Stimulated activated effector memory CD8-positive, alpha-beta T cell treated with anti-CD3 and anti-CD28 coated beads, Interleukin-12 subunit alpha, Interleukin-12 subunit beta, amount 100 ng/mL, for 72 hours (primary cell): Measurements from ENCODE around the gene DNASE1L3.
A peak's percentile ranks its signal among the peaks of the same experiment; 100 is the strongest.

Experiments
- ATAC-seq: fragments of 150-1000 bp; cut with Tn5 transposase; 2 replicates; pipeline ENCODE4 v1.10.0; 2021
- DNase-seq, 2 donors: peaks; one replicate each; pipeline ENCODE4 v3.0.0; 2021 to 2022; ENCODE audit warnings: low spot score in 2 of 2
- H3K27ac Mint-ChIP-seq: one replicate; pipeline ENCODE4 v1.8.0; 2022; ENCODE audit warnings: mild to moderate bottlenecking, mixed read lengths
- H3K36me3 Mint-ChIP-seq: one replicate; pipeline ENCODE4 v1.8.0; 2022; ENCODE audit warnings: mild to moderate bottlenecking, mixed read lengths
- H3K4me1 Mint-ChIP-seq: one replicate; pipeline ENCODE4 v1.8.0; 2022; ENCODE audit warnings: mixed read lengths
- H3K4me3 Mint-ChIP-seq: one replicate; pipeline ENCODE4 v1.8.0; 2022; ENCODE audit warnings: mild to moderate bottlenecking, mixed read lengths
- H3K9me3 Mint-ChIP-seq: one replicate; pipeline ENCODE4 v1.8.0; 2022; ENCODE audit warnings: mixed read lengths

The DNASE1L3 gene

GRCh38 chr3:58180099-58180880 lies 30.5 kb downstream of the DNASE1L3 start:
- no peak for DNase-seq
- Mint-ChIP-seq H3K4me3 (no peak overlapping the region), H3K9me3 (no peaks in the 10 kb centered on the region), H3K4me1 (peaks cover 19% of the 10 kb centered on the region), H3K27ac (no peak overlapping the region), H3K36me3 (no peaks in the 10 kb centered on the region)
- no peak for ATAC-seq

- no peak for ATAC-seq
- no peaks in the 10 kb centered on the region for H3K9me3 Mint-ChIP-seq
- H3K4me3 Mint-ChIP-seq = no peak overlapping the region
- DNase-seq = no peak
- H3K27ac Mint-ChIP-seq = no peak overlapping the region
- peaks cover 19% of the 10 kb centered on the region for H3K4me1 Mint-ChIP-seq
- no peaks in the 10 kb centered on the region for H3K36me3 Mint-ChIP-seq
These were observed 31.3 kb downstream of the DNASE1L3 start for GRCh38 chr3:58179235-58180098.

DNA sequence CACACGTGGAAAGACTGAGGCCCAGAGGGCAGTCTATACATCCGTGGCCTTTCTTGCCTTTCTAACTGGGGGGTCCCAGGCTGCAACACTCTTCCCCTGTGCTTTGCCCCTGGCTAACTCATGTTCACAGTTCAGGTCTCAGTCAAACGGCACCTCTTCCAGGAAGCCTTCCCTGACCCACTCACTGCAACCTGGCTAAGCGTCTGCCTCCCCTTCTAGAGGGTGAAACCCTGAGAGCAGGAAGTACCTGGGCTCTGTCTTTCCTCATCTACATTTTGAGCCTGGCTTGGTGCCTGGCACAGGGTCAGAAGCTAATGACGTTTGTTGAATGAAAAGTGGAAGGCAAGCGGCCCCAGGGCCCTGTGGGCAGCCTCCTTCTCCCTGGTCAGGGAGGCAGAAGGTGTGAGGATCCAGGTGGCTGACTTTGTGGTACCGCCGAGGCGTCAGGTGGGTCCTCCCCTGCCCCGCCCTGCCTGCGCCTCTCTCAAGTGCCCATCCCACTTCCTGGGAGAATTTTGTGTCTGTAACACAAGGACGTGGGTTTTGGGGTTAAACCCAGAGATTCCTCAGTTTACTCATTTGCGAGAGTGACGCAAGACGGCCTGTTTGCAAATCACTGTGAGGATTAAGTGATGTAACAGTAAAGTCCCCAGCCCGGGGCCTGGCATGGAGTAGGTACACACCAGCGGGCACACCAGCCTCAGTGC lies 32.1 kb downstream of the DNASE1L3 start:
- no peaks in the 10 kb centered on the region for H3K9me3 Mint-ChIP-seq
- H3K4me3 Mint-ChIP-seq = peak overlapping the region; percentile 59
- no peaks in the 10 kb centered on the region for H3K36me3 Mint-ChIP-seq
- no peak overlapping the region for H3K27ac Mint-ChIP-seq
- peak; percentile 27 for ATAC-seq
- peaks cover 19% of the 10 kb centered on the region for H3K4me1 Mint-ChIP-seq
- peak in 1 of 2 donors; percentile 61 for DNase-seq

DNA sequence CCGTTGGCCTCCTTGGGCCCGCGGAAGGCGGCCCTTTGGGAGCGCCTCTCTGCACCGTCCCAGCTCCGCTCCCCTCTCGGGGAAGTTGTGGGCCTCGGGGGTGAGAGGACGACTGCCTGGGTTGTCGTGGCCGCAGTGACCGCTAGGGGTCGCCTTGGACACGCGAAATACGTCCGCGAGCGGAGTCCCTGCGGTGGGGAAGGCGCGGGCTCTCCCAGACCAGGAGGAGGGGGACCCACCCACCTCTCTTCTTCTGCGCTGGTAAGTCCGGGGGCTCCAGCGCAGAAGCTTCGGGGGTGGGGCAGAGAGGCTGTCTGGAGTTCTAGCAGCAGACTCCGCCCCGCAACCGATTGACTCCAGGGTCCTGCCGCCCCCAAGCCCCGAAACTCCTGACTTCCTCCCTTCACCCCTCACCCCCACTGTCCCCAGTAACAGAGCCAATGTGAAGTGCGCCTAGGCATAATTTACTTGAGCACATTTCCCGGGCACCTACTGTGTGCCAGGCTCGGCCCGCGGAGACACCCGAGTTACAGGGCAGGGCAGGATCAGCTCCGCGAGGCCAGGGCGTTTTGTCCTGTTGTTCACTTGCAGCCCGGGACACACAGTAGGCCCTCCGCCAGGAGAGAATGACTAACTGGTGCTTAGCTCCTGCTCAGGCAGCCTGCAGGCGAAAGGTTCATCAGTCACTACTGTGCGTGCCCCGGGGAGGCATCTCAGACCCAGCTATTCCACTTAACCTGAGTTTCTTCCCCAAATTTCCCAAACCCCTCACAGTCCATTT lies 32.8 kb downstream of the DNASE1L3 start:
- peaks cover 19% of the 10 kb centered on the region for H3K4me1 Mint-ChIP-seq
- H3K27ac Mint-ChIP-seq = no peak overlapping the region
- H3K36me3 Mint-ChIP-seq = no peaks in the 10 kb centered on the region
- DNase-seq (peak; percentile 88 to 96), ATAC-seq (peak; percentile 86)
- peak overlapping the region; percentile 59 for H3K4me3 Mint-ChIP-seq
- H3K9me3 Mint-ChIP-seq = no peaks in the 10 kb centered on the region

DNA sequence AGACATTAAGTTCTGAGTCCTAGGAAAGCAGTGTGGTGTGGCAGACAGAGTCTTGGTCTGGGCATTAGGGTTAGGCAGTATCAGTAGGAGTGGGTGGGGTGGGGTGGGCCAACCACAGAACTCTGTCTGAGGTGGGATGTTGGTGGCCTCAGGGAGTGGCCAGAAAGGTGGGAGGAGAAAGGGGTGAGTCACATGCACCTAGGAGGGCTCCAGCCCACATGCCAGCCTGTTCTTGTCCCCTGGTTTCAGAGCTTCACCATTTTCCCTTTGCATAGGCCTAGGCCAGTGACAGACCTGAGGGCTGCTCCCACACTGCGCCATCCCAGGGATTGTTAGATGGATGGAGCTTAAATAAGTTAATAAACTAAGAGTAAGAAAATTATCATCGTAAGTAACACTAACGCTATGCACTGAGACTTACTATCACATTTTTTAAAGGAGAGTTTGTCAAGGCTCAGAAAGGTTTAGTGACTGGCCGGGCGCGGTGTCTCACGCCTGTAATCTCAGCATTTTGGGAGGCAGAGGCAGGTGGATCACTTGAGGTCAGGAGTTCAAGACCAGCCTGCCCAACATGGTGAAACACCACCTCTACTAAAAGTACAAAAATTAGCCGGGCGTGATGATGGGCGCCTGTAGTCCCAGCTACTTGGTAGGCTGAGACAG lies 33.8 kb downstream of the DNASE1L3 start:
- peaks cover 19% of the 10 kb centered on the region for H3K4me1 Mint-ChIP-seq
- H3K27ac Mint-ChIP-seq = no peak overlapping the region
- no peak for ATAC-seq

DNA sequence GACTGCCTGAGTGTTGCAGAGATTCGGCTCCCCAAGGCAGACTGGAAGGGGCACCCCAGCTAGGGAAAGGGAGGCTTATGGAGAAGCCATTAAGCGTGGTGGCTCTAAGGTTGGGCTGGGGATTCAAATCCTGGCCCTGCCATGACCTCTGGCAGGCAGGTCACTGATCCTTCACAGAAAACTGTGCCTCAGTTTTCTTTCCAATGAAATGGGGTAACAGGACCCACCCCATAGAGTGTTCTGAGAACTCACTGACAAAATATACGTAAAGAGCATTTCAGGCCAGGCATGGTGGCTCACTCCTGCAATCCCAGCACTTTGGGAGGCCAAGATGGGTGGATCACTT lies 34.6 kb downstream of the DNASE1L3 start:
- Mint-ChIP-seq H3K27ac (no peak overlapping the region), H3K9me3 (no peaks in the 10 kb centered on the region), H3K36me3 (no peaks in the 10 kb centered on the region), H3K4me3 (no peak overlapping the region), H3K4me1 (peaks cover 19% of the 10 kb centered on the region)
- ATAC-seq (no peak), DNase-seq (no peak)

More for the DNA sequence above, 33.8 kb downstream of the DNASE1L3 start:
- H3K36me3 Mint-ChIP-seq = no peaks in the 10 kb centered on the region
- peak overlapping the region; percentile 59 for H3K4me3 Mint-ChIP-seq
- DNase-seq = no peak
- H3K9me3 Mint-ChIP-seq = no peaks in the 10 kb centered on the region

- no peak overlapping the region for H3K4me3 Mint-ChIP-seq
- no peak overlapping the region for H3K27ac Mint-ChIP-seq
- H3K36me3 Mint-ChIP-seq = no peaks in the 10 kb centered on the region
- no peak for DNase-seq
- peaks cover 19% of the 10 kb centered on the region for H3K4me1 Mint-ChIP-seq
- ATAC-seq = no peak
- no peaks in the 10 kb centered on the region for H3K9me3 Mint-ChIP-seq
These were observed 35.2 kb downstream of the DNASE1L3 start for GRCh38 chr3:58175437-58176184.

DNA sequence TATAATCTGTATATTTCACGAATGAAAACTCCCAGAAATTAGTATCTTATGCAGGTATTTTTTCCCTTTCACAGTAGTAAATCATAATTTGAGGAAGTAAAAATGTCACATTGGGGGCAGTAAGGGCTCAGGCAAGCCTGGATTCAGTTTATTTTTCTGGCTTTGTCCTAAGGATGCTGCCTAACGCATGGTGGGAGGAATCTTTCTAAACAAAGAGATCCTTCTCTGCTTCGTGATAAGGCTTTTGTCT lies 35.7 kb downstream of the DNASE1L3 start:
- ATAC-seq = no peak
- Mint-ChIP-seq H3K36me3 (no peaks in the 10 kb centered on the region), H3K4me3 (no peak overlapping the region), H3K4me1 (peaks cover 19% of the 10 kb centered on the region), H3K9me3 (no peaks in the 10 kb centered on the region), H3K27ac (no peak overlapping the region)
- DNase-seq = no peak

- DNase-seq (no peak), ATAC-seq (peak; percentile 19)
- H3K36me3 Mint-ChIP-seq = no peaks in the 10 kb centered on the region
- H3K4me1 Mint-ChIP-seq = peaks cover 16% of the 10 kb centered on the region
- H3K4me3 Mint-ChIP-seq = no peak overlapping the region
- no peak overlapping the region for H3K27ac Mint-ChIP-seq
- H3K9me3 Mint-ChIP-seq = no peaks in the 10 kb centered on the region
These were observed 36.9 kb downstream of the DNASE1L3 start for GRCh38 chr3:58173669-58174398.

GRCh38 chr3:58173029-58173668 lies 37.6 kb downstream of the DNASE1L3 start:
- no peaks in the 10 kb centered on the region for H3K36me3 Mint-ChIP-seq
- no peaks in the 10 kb centered on the region for H3K9me3 Mint-ChIP-seq
- DNase-seq = no peak
- H3K27ac Mint-ChIP-seq = peak overlapping the region; percentile 48
- H3K4me3 Mint-ChIP-seq = no peak overlapping the region
- peaks cover 9% of the 10 kb centered on the region for H3K4me1 Mint-ChIP-seq
- ATAC-seq = no peak

- no peaks in the 10 kb centered on the region for H3K4me1 Mint-ChIP-seq
- no peak overlapping the region for H3K4me3 Mint-ChIP-seq
- no peak overlapping the region for H3K27ac Mint-ChIP-seq
These were observed 39.6 kb downstream of the DNASE1L3 start for GRCh38 chr3:58171126-58171525.

DNA sequence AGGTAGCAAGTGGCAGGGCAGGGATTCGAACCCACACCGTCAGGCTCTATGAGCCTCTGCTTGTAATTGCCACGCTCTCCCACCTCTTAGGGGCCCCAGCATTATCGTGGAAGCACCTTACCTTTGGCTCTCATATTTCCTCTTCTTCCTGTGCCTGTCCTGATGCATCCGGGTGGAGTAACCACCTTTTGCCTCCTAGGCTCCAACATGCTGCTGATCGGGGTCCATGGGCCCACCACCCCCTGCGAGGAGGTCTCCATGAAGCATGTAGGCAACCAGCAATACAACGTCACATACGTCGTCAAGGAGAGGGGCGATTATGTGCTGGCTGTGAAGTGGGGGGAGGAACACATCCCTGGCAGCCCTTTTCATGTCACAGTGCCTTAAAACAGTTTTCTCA lies 40.4 kb downstream of the DNASE1L3 start:
- ATAC-seq (no peak), DNase-seq (no peak)
- Mint-ChIP-seq H3K9me3 (no peaks in the 10 kb centered on the region), H3K27ac (no peak overlapping the region), H3K4me3 (no peak overlapping the region), H3K4me1 (no peaks in the 10 kb centered on the region), H3K36me3 (no peaks in the 10 kb centered on the region)

More at GRCh38 chr3:58171126-58171525, 39.6 kb downstream of the DNASE1L3 start:
- H3K9me3 Mint-ChIP-seq = no peaks in the 10 kb centered on the region
- DNase-seq (no peak), ATAC-seq (no peak)
- H3K36me3 Mint-ChIP-seq = no peaks in the 10 kb centered on the region

DNA sequence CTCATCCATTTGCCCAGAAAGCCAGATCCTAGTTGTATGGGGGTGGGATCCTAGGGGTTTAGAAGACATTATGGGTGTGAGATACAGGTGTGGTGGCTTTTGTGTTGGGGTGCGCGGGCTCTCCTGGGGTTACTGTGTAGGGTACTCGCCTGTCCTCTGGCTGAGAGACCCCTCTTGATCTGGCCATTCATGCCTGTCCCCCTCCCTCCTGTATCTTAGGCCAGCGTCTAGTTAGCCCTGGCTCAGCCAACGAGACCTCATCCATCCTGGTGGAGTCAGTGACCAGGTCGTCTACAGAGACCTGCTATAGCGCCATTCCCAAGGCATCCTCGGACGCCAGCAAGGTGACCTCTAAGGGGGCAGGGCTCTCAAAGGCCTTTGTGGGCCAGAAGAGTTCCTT lies 41.4 kb downstream of the DNASE1L3 start:
- no peaks in the 10 kb centered on the region for H3K9me3 Mint-ChIP-seq
- no peak overlapping the region for H3K4me3 Mint-ChIP-seq
- no peak for ATAC-seq
- no peak overlapping the region for H3K27ac Mint-ChIP-seq
- H3K36me3 Mint-ChIP-seq = no peaks in the 10 kb centered on the region
- no peaks in the 10 kb centered on the region for H3K4me1 Mint-ChIP-seq
- DNase-seq = no peak
